GM12878 (cell line): ENCODE results near the gene PRKAG2. TPM values are rescaled to one million over a fixed set of nuclear protein-coding genes. Genes with fewer than 3 reads are reported as not detected.

ENCODE experiments used
- ATAC-seq: fragments of 200-7000 bp; cut with Tn5 transposase; 3 replicates; pipeline ENCODE4 v1.9.1; 2020; ENCODE audit warnings: mild to moderate bottlenecking, moderate library complexity
- BruUV-seq: library from RNA; stranded (reverse); fragments of 400-500 nt; replicated peaks from 2 replicates; lab custom pipeline; 2021; lab: Mats Ljungman, UMichigan
- CTCF ChIA-PET: fragments of 300-600 bp; sonication (Branson Sonifier 250); formaldehyde crosslinking; extraction: SDS; loops from one replicate; lab custom pipeline; 2021; ENCODE audit warnings: inconsistent platforms; lab: Yijun Ruan, JAX
- POLR2A ChIA-PET: fragments of 350-600 bp; formaldehyde crosslinking; extraction: SDS; loops from one replicate; lab custom pipeline; 2021; ENCODE audit warnings: inconsistent platforms; lab: Charles Lee
- RAD21 ChIA-PET: fragments of 300-600 bp; sonication (Branson Sonifier 250); formaldehyde crosslinking; loops from one replicate; lab custom pipeline; 2023; ENCODE audit warnings: antibody characterized with exemption; ENCODE audit not compliant: unreplicated experiment; lab: Charles Lee
- SMC1A ChIA-PET: fragments of 300-600 bp; sonication (Branson Sonifier 250); formaldehyde crosslinking; loops from one replicate; lab custom pipeline; 2023; ENCODE audit not compliant: unreplicated experiment, uncharacterized antibody; lab: Charles Lee
- DNase-seq: peaks from one replicate; pipeline ENCODE4 v3.0.0-alpha.2; 2011; ENCODE audit warnings: low read depth, low spot score
- FAIRE-seq: peaks from 3 replicates; lab custom pipeline; 2011; peaks lifted over from hg19 to GRCh38; lab: Jason Lieb, UNC
- H2AFZ ChIP-seq: 2 replicates; pipeline ENCODE4 v1.6.0; 2011; ENCODE audit warnings: low read depth, low read length, control low read depth; ENCODE audit not compliant: control insufficient read depth
- H3K27ac ChIP-seq: 2 replicates; pipeline ENCODE4 v1.5.1; 2011; ENCODE audit warnings: control low read depth; ENCODE audit not compliant: control insufficient read depth, insufficient read depth
- H3K27me3 ChIP-seq, 2 experiments: replicated peaks in 1 of 2; 2 replicates each; pipeline versions ENCODE4 v1.6.0 to v1.6.1; 2011; ENCODE audit warnings: low read length in 1 of 2; ENCODE audit not compliant: control insufficient read depth in 2 of 2, insufficient read depth in 2 of 2
- H3K36me3 ChIP-seq, 2 experiments: 2 replicates each; pipeline ENCODE4 v1.5.1; 2011; ENCODE audit warnings: low read length in 1 of 2; ENCODE audit not compliant: control insufficient read depth in 2 of 2, insufficient read depth in 2 of 2
- H3K4me1 ChIP-seq: 2 replicates; pipeline ENCODE4 v1.6.1; 2011; ENCODE audit warnings: mild to moderate bottlenecking, low read length, moderate library complexity, mixed read lengths; ENCODE audit not compliant: control insufficient read depth, insufficient read depth
- H3K4me2 ChIP-seq: 2 replicates; pipeline ENCODE4 v1.6.0; 2011; ENCODE audit warnings: control low read depth; ENCODE audit not compliant: control insufficient read depth, insufficient read depth
- H3K4me3 ChIP-seq: fragments of 200-600 bp; sonication (generic); 2 replicates; pipeline ENCODE4 v1.5.1; 2016
- H3K79me2 ChIP-seq: 2 replicates; pipeline ENCODE4 v1.6.0; 2011; ENCODE audit warnings: low read length; ENCODE audit not compliant: control insufficient read depth, insufficient read depth
- H3K9ac ChIP-seq: 2 replicates; pipeline ENCODE4 v1.8.0; 2011; ENCODE audit warnings: low read length, control low read depth, mixed read lengths; ENCODE audit not compliant: control insufficient read depth, insufficient read depth
- H3K9me3 ChIP-seq: replicated peaks from 3 replicates; pipeline ENCODE4 v1.5.1; 2011; ENCODE audit warnings: mild to moderate bottlenecking, low read length; ENCODE audit not compliant: control insufficient read depth, insufficient read depth
- H4K20me1 ChIP-seq: 2 replicates; pipeline ENCODE4 v1.6.0; 2011; ENCODE audit not compliant: control insufficient read depth, insufficient read depth
- ATF3 ChIP-seq: IDR thresholded peaks from 2 replicates; pipeline ENCODE4 v1.6.1; 2011; ENCODE audit warnings: low read depth, mild to moderate bottlenecking, low read length, moderate library complexity, borderline replicate concordance; ENCODE audit errors: extremely low read depth
- CREB1 ChIP-seq: IDR thresholded peaks from 2 replicates; pipeline ENCODE4 v1.6.1; 2012; ENCODE audit warnings: low read depth, mild to moderate bottlenecking, inconsistent platforms
- CTCF ChIP-seq, 3 experiments: IDR thresholded peaks in 2 of 3; conservative IDR thresholded peaks in 1 of 3; 2 replicates each; pipeline ENCODE4 v1.5.1; 2011; ENCODE audit warnings: low read depth in 3 of 3, low read length in 3 of 3, mild to moderate bottlenecking in 3 of 3, control low read depth in 2 of 3, moderate library complexity in 2 of 3, inconsistent platforms in 1 of 3, mixed read lengths in 1 of 3; ENCODE audit not compliant: control insufficient read depth in 2 of 3, insufficient read depth in 1 of 3; ENCODE audit errors: extremely low read depth in 1 of 3
- IKZF2 ChIP-seq, 2 experiments: fragments of 450-650 bp; IDR thresholded peaks; 2 replicates each; pipeline ENCODE4 v1.6.1; 2017; ENCODE audit warnings: mild to moderate bottlenecking in 2 of 2, moderate library complexity in 2 of 2
- LARP7 ChIP-seq: fragments of 450-650 bp; IDR thresholded peaks from 2 replicates; pipeline ENCODE4 v1.6.1; 2017; ENCODE audit warnings: mild to moderate bottlenecking
- MLLT1 ChIP-seq: fragments of 450-650 bp; IDR thresholded peaks from 2 replicates; pipeline ENCODE4 v1.6.1; 2016; ENCODE audit warnings: mild to moderate bottlenecking
- POU2F2 ChIP-seq: IDR thresholded peaks from 3 replicates; pipeline ENCODE4 v1.6.1; 2011; ENCODE audit warnings: low read depth, mild to moderate bottlenecking, low read length, borderline replicate concordance
- RELA ChIP-seq: fragments of 450-650 bp; IDR thresholded peaks from 2 replicates; pipeline ENCODE4 v1.8.0; 2014; ENCODE audit warnings: borderline replicate concordance; ENCODE audit not compliant: partially characterized antibody
- ZNF622 ChIP-seq: fragments of 450-650 bp; IDR thresholded peaks from 2 replicates; pipeline ENCODE4 v1.6.1; 2017; ENCODE audit warnings: mild to moderate bottlenecking, inconsistent platforms
- WGBS: methylation state at CpG from one replicate; pipeline ENCODE4 v1.1.6; 2016; ENCODE audit warnings: low lambda C conversion rate; ENCODE audit not compliant: insufficient replicate concordance, insufficient coverage; ENCODE audit errors: missing lambda C conversion rate; 5-methylcytosine and 5-hydroxymethylcytosine counted together
- in situ Hi-C: fragments of 300-500 bp; cut with MboI; formaldehyde crosslinking; loops from 9 replicates; pipeline ENCODE4 v1.14.3; 2018; ENCODE audit warnings: mixed read lengths
- intact Hi-C: fragments of 100-400 bp; cut with micrococcal nuclease; formaldehyde crosslinking; loops from one replicate; pipeline ENCODE4 v1.14.2; 2022; ENCODE audit not compliant: unreplicated experiment
- polyA plus RNA-seq, 11 experiments: library from polyadenylated mRNA; depleted of rRNA in 4 of 11; unstranded in 6 of 11; stranded (reverse) in 5 of 11; fragments of >200 nt; fragmentation: Nextera tagmentation in 4 of 11; fragmentation: Illumina TruSeq in 1 of 11; extraction: Ambion mirVana in 4 of 11; extraction: Trizol in 1 of 11; gene quantifications; 1 replicate in 1 of 11; 2 replicates in 10 of 11; pipeline versions ENCODE4 v1.2.1 to v1.2.3, GENCODE V29; 2011 to 2016; ENCODE audit warnings: inconsistent platforms in 2 of 11, missing spikeins in 2 of 11, low read depth in 1 of 11
- total RNA-seq, 4 experiments: library from RNA; depleted of rRNA in 3 of 4; stranded (reverse); fragments of >200 nt in 3 of 4; fragmentation: Illumina TruSeq in 1 of 4; extraction: Trizol in 1 of 4; gene quantifications; 2 replicates each; pipeline versions ENCODE4 v1.2.1 to v1.2.3, GENCODE V29; 2013 to 2021
- TF ChIP-seq, protein P1 (sequence below): fragments of 450-650 bp; IDR thresholded peaks from 2 replicates; pipeline ENCODE4 v1.6.1; 2017; ENCODE audit warnings: mild to moderate bottlenecking, moderate library complexity
- TF ChIP-seq, protein P2 (sequence below): fragments of 450-650 bp; IDR thresholded peaks from 2 replicates; pipeline ENCODE4 v1.6.1; 2014; ENCODE audit warnings: mild to moderate bottlenecking

PRKAG2 gene
- total and polyA plus RNA-seq, 10 of the 15 experiments (the other 5 are each of a cell fraction or from before 2014, with no cell fraction given) = 3.4 to 8.9 (median 6.8) TPM

DNA sequence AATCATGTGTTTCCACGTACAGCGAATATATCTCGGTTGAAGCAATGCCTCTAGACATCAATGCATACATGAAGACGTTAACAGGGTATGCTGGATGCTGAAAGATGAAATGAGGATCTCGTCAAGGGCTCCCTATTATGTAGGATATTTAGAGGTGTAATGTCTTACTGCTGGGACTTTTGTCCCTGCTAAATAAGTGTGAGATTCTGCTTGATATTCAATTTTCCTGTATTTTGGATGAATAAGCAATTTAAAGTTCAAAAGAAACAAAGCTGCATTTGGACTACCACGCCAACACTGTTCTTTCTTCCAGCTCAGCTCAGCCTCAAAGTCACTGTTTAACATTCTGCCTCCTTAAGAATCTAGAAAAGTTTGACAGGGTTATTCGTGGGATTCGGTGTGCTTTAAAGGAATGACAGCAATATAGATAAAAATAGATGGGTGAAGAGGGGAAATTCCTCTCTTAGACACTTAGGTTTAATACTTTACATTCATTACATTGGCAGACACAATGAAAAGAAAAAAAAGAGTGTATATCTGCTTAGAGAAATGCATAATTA lies 247.1 kb downstream of the PRKAG2 start (continued):
- no peak for TF ChIP-seq CTCF (IDR thresholded peaks at IDR 0.05 in 2 of 3, conservative IDR thresholded peaks at IDR 0.05 in 1 of 3; ENCODE audit: control insufficient read depth in 2 of 3, extremely low read depth in 1 of 3, insufficient read depth in 1 of 3, low read depth in 3 of 3, low read length in 3 of 3)
- TF ChIP-seq MLLT1 = no peak
- TF ChIP-seq LARP7 = no peak
- TF ChIP-seq POU2F2 = no peak

DNA sequence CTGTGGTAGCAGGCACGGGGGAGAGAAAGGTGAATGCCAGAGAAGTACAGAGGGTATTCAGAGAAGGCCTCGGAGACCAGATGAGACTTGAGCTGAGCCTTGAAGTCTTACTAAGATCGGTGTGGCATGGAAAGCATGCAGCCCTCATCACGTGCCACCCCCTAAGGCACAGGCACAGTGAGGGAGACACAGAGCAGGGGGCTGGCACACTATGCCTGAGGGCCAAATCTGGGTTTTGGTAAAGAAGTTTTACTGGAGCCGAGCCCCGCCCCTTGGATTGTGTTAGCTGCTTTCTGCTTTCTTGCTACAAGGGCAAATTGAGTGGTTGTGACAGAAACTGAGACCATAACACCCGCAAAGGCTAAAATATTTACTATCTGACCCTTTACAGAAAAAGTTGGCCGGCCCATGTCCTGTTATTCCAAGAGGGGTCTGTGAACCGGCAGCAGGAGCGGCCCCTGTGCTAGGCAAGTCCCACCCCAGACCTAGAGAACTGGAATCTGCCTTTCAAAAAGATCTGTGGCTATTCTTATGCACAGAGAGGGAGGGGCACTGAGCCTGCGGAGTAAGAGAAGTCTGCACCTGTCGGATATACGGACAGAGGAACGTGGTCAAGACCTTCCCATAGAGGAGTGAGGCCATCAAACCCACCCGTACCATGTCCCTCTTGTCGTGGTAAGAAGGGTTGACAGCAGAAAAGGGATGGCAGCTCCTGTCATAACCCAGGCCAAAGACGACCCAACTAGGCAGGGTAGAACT lies 247.9 kb downstream of the PRKAG2 start:
- FAIRE-seq = no peak
- ChIA-PET SMC1A (no interaction called here), CTCF (interaction anchor here (1.3 to 4.7 kb wide), 2 partner anchors 116 to 313 kb away, joined by 3 to 25 read pairs; no protein-coding TSS in a partner anchor), POLR2A (interaction anchor here (0.5 to 0.9 kb wide), 2 partner anchors 107 to 109 kb away, joined by 3 to 4 read pairs; partner anchors contain the start of gene RHEB), RAD21 (no interaction called here)
- no peak for ATAC-seq
- Histone ChIP-seq H3K79me2 (peaks cover 7% of the 10 kb centered on the region), H3K4me2 (no peak overlapping the region), H3K4me3 (no peak overlapping the region), H2AFZ (no peak overlapping the region), H3K9ac (no peak overlapping the region), H3K27me3 (no peaks in the 10 kb centered on the region), H3K9me3 (no peaks in the 10 kb centered on the region; the same call in 2 of the 3 replicates), H3K27ac (no peak overlapping the region), H4K20me1 (no peaks in the 10 kb centered on the region), H3K36me3 (peaks cover 0 to 2% of the 10 kb centered on the region in 2 experiments; a peak in 1 of 4 replicates), H3K4me1 (peaks cover 9% of the 10 kb centered on the region)
- intact Hi-C loops = no loop called here
- in situ Hi-C loops = no loop called here
- DNase-seq = no peak
- WGBS = 91% methylated on average over 17 of the region's 17 CpGs
- BruUV-seq = no TSS peak
- no peak for TF ChIP-seq RELA
- TF ChIP-seq, protein P1, sequence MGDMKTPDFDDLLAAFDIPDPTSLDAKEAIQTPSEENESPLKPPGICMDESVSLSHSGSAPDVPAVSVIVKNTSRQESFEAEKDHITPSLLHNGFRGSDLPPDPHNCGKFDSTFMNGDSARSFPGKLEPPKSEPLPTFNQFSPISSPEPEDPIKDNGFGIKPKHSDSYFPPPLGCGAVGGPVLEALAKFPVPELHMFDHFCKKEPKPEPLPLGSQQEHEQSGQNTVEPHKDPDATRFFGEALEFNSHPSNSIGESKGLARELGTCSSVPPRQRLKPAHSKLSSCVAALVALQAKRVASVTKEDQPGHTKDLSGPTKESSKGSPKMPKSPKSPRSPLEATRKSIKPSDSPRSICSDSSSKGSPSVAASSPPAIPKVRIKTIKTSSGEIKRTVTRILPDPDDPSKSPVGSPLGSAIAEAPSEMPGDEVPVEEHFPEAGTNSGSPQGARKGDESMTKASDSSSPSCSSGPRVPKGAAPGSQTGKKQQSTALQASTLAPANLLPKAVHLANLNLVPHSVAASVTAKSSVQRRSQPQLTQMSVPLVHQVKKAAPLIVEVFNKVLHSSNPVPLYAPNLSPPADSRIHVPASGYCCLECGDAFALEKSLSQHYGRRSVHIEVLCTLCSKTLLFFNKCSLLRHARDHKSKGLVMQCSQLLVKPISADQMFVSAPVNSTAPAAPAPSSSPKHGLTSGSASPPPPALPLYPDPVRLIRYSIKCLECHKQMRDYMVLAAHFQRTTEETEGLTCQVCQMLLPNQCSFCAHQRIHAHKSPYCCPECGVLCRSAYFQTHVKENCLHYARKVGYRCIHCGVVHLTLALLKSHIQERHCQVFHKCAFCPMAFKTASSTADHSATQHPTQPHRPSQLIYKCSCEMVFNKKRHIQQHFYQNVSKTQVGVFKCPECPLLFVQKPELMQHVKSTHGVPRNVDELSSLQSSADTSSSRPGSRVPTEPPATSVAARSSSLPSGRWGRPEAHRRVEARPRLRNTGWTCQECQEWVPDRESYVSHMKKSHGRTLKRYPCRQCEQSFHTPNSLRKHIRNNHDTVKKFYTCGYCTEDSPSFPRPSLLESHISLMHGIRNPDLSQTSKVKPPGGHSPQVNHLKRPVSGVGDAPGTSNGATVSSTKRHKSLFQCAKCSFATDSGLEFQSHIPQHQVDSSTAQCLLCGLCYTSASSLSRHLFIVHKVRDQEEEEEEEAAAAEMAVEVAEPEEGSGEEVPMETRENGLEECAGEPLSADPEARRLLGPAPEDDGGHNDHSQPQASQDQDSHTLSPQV = no peak
- no peak for TF ChIP-seq IKZF2 (IDR thresholded peaks at IDR 0.05)
- no peak for TF ChIP-seq ZNF622
- TF ChIP-seq CREB1 = no peak
- TF ChIP-seq, protein P2, sequence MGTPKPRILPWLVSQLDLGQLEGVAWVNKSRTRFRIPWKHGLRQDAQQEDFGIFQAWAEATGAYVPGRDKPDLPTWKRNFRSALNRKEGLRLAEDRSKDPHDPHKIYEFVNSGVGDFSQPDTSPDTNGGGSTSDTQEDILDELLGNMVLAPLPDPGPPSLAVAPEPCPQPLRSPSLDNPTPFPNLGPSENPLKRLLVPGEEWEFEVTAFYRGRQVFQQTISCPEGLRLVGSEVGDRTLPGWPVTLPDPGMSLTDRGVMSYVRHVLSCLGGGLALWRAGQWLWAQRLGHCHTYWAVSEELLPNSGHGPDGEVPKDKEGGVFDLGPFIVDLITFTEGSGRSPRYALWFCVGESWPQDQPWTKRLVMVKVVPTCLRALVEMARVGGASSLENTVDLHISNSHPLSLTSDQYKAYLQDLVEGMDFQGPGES = no peak
- TF ChIP-seq ATF3 = no peak
